Neural cell (in vitro differentiated cells): ENCODE results near the gene UGCG. TPM values are rescaled to one million over a fixed set of nuclear protein-coding genes. Genes with fewer than 3 reads are reported as not detected.

Experiments used
- H2AFZ ChIP-seq: fragments of 200-600, 300-800 bp; sonication (generic), shearing (Covaris generic); 2 replicates; pipeline ENCODE4 v1.6.0; 2014; ENCODE audit warnings: low read depth, mild to moderate bottlenecking, antibody characterized with exemption, low read length, moderate library complexity
- H3F3A ChIP-seq: fragments of 200-600 bp; shearing (Covaris generic); 2 replicates; pipeline ENCODE4 v1.6.1; 2016; ENCODE audit warnings: mild to moderate bottlenecking, moderate library complexity, mixed read lengths, antibody characterized with exemption, low read length; ENCODE audit not compliant: insufficient read depth, poor library complexity, severe bottlenecking
- H3K27ac ChIP-seq: fragments of 200-600, 300-800 bp; sonication (generic), shearing (Covaris generic); 2 replicates; pipeline ENCODE4 v1.5.1; 2014; ENCODE audit warnings: mild to moderate bottlenecking, low read length, moderate library complexity
- H3K27me3 ChIP-seq: fragments of 300-800, 200-600 bp; sonication (generic), shearing (Covaris generic); 2 replicates; pipeline ENCODE4 v1.6.0; 2014; ENCODE audit warnings: mild to moderate bottlenecking, low read depth, low read length, moderate library complexity; ENCODE audit not compliant: insufficient read depth
- H3K36me3 ChIP-seq: fragments of 300-800, 200-600 bp; sonication (generic), shearing (Covaris generic); 2 replicates; pipeline ENCODE4 v1.5.1; 2014; ENCODE audit warnings: mild to moderate bottlenecking, antibody characterized with exemption, low read length, moderate library complexity; ENCODE audit not compliant: insufficient read depth
- H3K4me2 ChIP-seq: fragments of 300-800, 200-600 bp; sonication (generic), shearing (Covaris generic); 2 replicates; pipeline ENCODE4 v1.6.0; 2014; ENCODE audit warnings: mild to moderate bottlenecking, low read length
- H3K4me3 ChIP-seq: fragments of 300-800, 200-600 bp; sonication (generic), shearing (Covaris generic); 2 replicates; pipeline ENCODE4 v1.5.1; 2014; ENCODE audit warnings: mild to moderate bottlenecking, low read length, moderate library complexity
- H3K79me2 ChIP-seq: fragments of 200-600 bp; shearing (Covaris generic); replicated peaks from 2 replicates; pipeline ENCODE4 v1.6.0; 2014; ENCODE audit warnings: mild to moderate bottlenecking, low read length, moderate library complexity; ENCODE audit not compliant: insufficient read depth
- H3K9ac ChIP-seq: fragments of 300-800, 200-600 bp; sonication (generic), shearing (Covaris generic); 2 replicates; pipeline ENCODE4 v1.6.1; 2016; ENCODE audit warnings: mild to moderate bottlenecking, low read length, mixed read lengths
- H3K9me2 ChIP-seq: fragments of 200-600 bp; shearing (Covaris generic); 2 replicates; pipeline ENCODE4 v1.6.1; 2016; ENCODE audit warnings: mild to moderate bottlenecking, low read length, mixed read lengths; ENCODE audit not compliant: insufficient read depth
- H3K9me3 ChIP-seq: fragments of 200-600, 300-800 bp; sonication (generic), shearing (Covaris generic); 2 replicates; pipeline ENCODE4 v1.6.1; 2016; ENCODE audit warnings: mild to moderate bottlenecking, mixed run types, low read length, moderate library complexity, mixed read lengths
- H4K20me1 ChIP-seq: fragments of 200-600 bp; shearing (Covaris generic); 2 replicates; pipeline ENCODE4 v1.6.1; 2016; ENCODE audit warnings: mild to moderate bottlenecking, mixed run types; ENCODE audit not compliant: insufficient read depth
- EP300 ChIP-seq: fragments of 450-650 bp; conservative IDR thresholded peaks from 2 replicates; pipeline ENCODE4 v1.6.1; 2014; ENCODE audit warnings: antibody characterized with exemption, mild to moderate bottlenecking, moderate library complexity; ENCODE audit not compliant: poor library complexity, severe bottlenecking
- EZH2 ChIP-seq: fragments of 200-600, 300-800 bp; shearing (Covaris generic), sonication (generic); IDR thresholded peaks from 2 replicates; pipeline ENCODE4 v1.6.1; 2014; ENCODE audit warnings: antibody characterized with exemption, low read length, borderline replicate concordance, mild to moderate bottlenecking; ENCODE audit not compliant: insufficient read depth, poor library complexity, severe bottlenecking
- MXI1 ChIP-seq: fragments of 450-650 bp; conservative IDR thresholded peaks from 2 replicates; pipeline ENCODE4 v1.6.1; 2014; ENCODE audit warnings: antibody characterized with exemption, mild to moderate bottlenecking; ENCODE audit not compliant: poor library complexity, severe bottlenecking
- POLR2AphosphoS5 ChIP-seq: IDR thresholded peaks from 2 replicates; pipeline ENCODE4 v1.6.1; 2012
- RAD21 ChIP-seq: fragments of 450-650 bp; conservative IDR thresholded peaks from 2 replicates; pipeline ENCODE4 v1.6.1; 2014; ENCODE audit warnings: antibody characterized with exemption, mild to moderate bottlenecking, moderate library complexity
- REST ChIP-seq: IDR thresholded peaks from 2 replicates; pipeline ENCODE4 v1.6.1; 2012; ENCODE audit warnings: borderline replicate concordance
- SMC3 ChIP-seq: fragments of 450-650 bp; conservative IDR thresholded peaks from 2 replicates; pipeline ENCODE4 v1.6.1; 2014; ENCODE audit warnings: antibody characterized with exemption, mild to moderate bottlenecking, moderate library complexity; ENCODE audit not compliant: poor library complexity
- TAF1 ChIP-seq: IDR thresholded peaks from 2 replicates; pipeline ENCODE4 v1.6.1; 2012; ENCODE audit warnings: low read depth
- polyA plus RNA-seq: library from polyadenylated mRNA; depleted of rRNA; stranded (reverse); fragments of >200 nt; gene quantifications from 2 replicates; pipeline ENCODE4 v1.2.3, GENCODE V29; 2014
- TF ChIP-seq, protein P1 (sequence below): fragments of 450-650 bp; IDR thresholded peaks from 2 replicates; pipeline ENCODE4 v1.5.1; 2014; ENCODE audit warnings: antibody characterized with exemption, mild to moderate bottlenecking, moderate library complexity; ENCODE audit not compliant: poor library complexity, severe bottlenecking

Gene UGCG
- polyA plus RNA-seq, 1 donor from 2014 or later: 93.6 TPM

DNA sequence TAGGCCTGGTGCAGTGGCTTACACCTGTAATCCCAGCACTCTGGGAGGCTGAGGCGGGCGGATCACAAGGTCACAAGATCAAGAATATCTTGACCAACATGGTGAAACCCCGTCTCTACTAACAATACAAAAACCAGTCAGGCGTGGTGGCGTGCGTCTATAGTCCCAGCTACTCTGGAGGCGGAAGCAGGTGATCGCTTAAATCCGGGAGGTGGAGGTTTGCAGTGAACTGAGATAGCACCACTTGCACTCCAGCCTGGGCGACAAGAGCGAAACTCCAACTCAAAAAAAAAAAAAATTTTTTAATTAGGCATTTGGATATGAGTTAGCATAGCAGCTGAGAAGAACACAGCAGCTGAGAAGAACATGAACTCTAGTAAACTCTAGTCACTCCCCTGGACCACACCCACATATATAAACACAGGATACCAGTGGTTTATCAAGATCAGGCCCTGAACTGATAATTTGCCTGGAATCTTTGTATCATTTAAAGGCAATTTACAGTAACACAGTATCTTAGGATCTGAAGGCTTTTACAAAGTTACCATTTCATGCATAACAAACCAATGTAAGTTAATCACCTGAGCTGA lies 4.6 kb upstream of the UGCG start:
- TF ChIP-seq TAF1 (no peak), RAD21 (no peak), POLR2AphosphoS5 (no peak), EZH2 (no peak), MXI1 (no peak), SMC3 (no peak), EP300 (no peak), REST (no peak)
- TF ChIP-seq, protein P1, sequence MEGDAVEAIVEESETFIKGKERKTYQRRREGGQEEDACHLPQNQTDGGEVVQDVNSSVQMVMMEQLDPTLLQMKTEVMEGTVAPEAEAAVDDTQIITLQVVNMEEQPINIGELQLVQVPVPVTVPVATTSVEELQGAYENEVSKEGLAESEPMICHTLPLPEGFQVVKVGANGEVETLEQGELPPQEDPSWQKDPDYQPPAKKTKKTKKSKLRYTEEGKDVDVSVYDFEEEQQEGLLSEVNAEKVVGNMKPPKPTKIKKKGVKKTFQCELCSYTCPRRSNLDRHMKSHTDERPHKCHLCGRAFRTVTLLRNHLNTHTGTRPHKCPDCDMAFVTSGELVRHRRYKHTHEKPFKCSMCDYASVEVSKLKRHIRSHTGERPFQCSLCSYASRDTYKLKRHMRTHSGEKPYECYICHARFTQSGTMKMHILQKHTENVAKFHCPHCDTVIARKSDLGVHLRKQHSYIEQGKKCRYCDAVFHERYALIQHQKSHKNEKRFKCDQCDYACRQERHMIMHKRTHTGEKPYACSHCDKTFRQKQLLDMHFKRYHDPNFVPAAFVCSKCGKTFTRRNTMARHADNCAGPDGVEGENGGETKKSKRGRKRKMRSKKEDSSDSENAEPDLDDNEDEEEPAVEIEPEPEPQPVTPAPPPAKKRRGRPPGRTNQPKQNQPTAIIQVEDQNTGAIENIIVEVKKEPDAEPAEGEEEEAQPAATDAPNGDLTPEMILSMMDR: no peak
- H2AFZ ChIP-seq: no peak overlapping the region
- no peaks in the 10 kb centered on the region for H3K9me2 ChIP-seq
- no peak overlapping the region for H3K4me2 ChIP-seq
- no peak overlapping the region for H3K9ac ChIP-seq
- no peaks in the 10 kb centered on the region for H4K20me1 ChIP-seq
- no peaks in the 10 kb centered on the region for H3K27me3 ChIP-seq
- H3K36me3 ChIP-seq: no peaks in the 10 kb centered on the region
- no peaks in the 10 kb centered on the region for H3F3A ChIP-seq
- no peaks in the 10 kb centered on the region for H3K9me3 ChIP-seq
- H3K4me3 ChIP-seq: no peak overlapping the region
- no peaks in the 10 kb centered on the region for H3K79me2 ChIP-seq
- no peak overlapping the region for H3K27ac ChIP-seq

GRCh38 chr9:111896942-111897600 lies 457 bp downstream of the UGCG start:
- peak overlapping the region; percentile 89 for H3K9ac ChIP-seq
- TF ChIP-seq MXI1 (peak; percentile 69), RAD21 (no peak), POLR2AphosphoS5 (no peak), EZH2 (no peak), EP300 (no peak), SMC3 (no peak), REST (no peak)
- TF ChIP-seq, protein P1: no peak
- H3K4me2 ChIP-seq: peak overlapping the region; percentile 74
- H3F3A ChIP-seq: peaks cover 9% of the 10 kb centered on the region
- no peaks in the 10 kb centered on the region for H3K36me3 ChIP-seq
- H3K4me3 ChIP-seq: peak overlapping the region; percentile 93
- peaks cover 43% of the 10 kb centered on the region for H3K79me2 ChIP-seq
- H3K9me3 ChIP-seq: no peaks in the 10 kb centered on the region
- H3K9me2 ChIP-seq: no peaks in the 10 kb centered on the region
- H4K20me1 ChIP-seq: no peaks in the 10 kb centered on the region
- no peaks in the 10 kb centered on the region for H3K27me3 ChIP-seq
- peak overlapping the region; percentile 75 for H2AFZ ChIP-seq
- peak overlapping the region; percentile 88 for H3K27ac ChIP-seq
